NCI-H460 (cell line): ENCODE data around the gene BORA. TPM values are rescaled to one million over a fixed set of nuclear protein-coding genes. Genes with fewer than 3 reads are reported as not detected.
A peak's percentile ranks its signal among the peaks of the same experiment; 100 is the strongest.
"Not testable (repeated sequence)": the region's sequence is repeated elsewhere in the genome, so short reads cannot be mapped to it uniquely, and the experiment has no call there.

Experiments
- DNase-seq: peaks from one replicate; pipeline ENCODE4 v3.0.0-alpha.2; 2016; ENCODE audit warnings: low read depth; ENCODE audit errors: extremely low read depth
- polyA plus RNA-seq: library from polyadenylated mRNA; depleted of rRNA; stranded (reverse); fragments of >200 nt; gene quantifications from 2 replicates; pipeline ENCODE4 v1.2.3, GENCODE V29; 2014; cell fraction: nucleus; rRNA removed
- total RNA-seq: library from RNA; depleted of rRNA; stranded (reverse); fragments of >200 nt; shearing (Covaris generic); gene quantifications from 2 replicates; pipeline ENCODE4 v1.2.3, GENCODE V29; 2014; rRNA removed

The BORA gene
- 12.6 and 14.6 TPM in 2 replicates for total RNA-seq
- polyA plus RNA-seq: 12.7 and 21.3 TPM in 2 replicates

DNA sequence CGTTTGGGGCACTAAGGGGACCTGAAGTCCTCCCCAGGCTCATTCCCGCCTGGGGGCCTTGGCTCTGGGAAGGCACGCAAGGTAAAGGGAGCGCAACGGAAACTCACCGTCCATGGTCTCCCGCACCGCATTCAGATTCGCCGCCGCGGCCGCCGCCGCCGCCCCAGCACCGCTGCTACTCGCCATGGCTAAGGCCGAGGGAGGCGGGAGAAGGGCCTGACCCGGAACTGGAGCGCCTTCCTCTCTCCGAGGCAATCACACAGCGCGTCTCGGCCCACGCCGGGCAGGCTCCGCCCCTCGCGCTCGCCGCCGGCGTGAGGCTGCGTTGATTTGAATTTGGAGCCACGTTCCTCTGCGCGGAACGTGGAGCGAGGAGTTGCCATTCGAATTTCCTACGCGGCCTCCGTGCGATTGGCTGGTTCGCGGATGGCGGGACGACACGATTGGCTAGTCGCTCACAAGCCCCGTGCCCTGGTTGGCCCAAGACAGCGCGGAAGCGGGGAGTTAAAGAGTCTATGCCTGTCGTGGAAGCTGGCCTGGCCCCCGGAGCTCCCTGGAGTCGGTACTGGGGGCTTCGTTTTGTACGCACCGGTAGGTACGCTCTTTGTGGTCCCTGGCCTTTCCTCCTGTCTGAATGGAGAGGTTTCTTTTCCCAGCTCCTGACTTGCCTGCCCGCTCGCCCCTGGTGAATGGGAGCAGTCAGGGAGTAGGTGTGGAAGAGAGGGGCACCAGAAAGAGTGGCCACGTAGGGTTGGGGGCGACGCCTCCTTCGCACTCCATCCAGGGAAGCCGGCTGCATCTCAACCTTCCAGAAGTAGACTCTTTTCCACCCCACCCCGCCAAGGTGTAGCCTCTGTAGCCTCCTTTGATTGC, at the start of gene BORA, which contains the start of gene MZT1:
BORA (plus strand) TSS at position 507 of the 873 bp plus-strand sequence. CDS start 1,018 bp downstream, outside the sequence.
MZT1 (minus strand) TSS at position 213 of the 873 bp plus-strand sequence; CDS start at position 186, 27 bp downstream.
- DNase-seq: peak; percentile 93

DNA sequence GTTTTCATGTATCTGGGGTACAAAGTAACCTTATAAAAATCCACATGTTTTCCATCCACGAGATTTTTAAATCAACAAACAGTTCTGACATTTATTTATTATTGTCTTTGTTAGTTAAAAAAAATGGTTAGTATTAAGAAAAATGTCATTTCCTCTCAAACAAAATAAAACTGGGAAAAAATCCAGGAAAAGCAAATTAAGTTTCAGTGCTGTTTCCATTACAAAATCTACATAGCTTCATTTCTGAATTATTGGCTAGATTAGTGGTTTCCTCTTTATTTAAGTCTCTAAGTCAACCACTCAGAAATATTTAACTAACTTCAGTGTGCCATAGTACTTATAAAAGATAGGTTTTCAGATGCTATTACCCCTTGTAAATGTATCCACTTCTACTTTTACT, 49.4 kb upstream of the BORA start:
- DNase-seq: no peak

DNA sequence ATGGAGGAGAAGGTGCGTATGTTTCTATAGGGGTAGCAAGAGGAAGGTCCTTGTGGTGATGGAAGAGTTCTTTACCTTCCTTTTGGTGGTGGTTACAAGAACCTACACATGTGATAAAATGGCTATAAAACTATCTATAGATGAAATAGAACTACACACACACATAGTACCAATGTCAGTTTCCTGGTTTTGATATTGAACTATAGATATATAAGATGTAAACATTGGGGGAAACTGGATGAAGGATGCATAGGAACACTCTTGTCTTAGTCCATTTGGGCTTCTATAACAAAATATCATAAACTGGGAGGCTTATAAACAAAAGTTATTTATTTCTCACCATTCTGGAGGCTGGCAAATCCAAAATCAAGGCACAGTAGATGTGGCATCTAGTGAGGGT, 47.4 kb upstream of the BORA start:
- DNase-seq: no peak

DNA sequence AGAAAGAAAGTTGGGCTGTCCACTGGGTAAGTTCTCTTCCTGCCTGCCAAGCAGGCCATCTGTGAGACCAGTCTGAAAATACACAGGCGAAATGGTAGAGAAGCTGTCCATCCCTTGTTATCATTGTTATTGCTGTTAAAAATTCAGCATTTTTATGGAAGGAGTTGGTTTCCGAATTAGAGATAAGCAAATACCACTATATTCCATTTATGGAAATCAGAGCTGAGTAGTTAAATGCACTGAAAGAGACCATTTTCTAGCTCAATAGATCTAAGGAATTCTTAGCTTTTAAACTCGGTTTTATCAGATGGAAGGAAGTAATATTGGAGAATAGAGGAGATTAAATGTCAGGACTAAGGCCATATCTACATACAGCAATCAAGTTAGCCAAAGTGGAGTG, 41.0 kb upstream of the BORA start:
- DNase-seq: no peak

DNA sequence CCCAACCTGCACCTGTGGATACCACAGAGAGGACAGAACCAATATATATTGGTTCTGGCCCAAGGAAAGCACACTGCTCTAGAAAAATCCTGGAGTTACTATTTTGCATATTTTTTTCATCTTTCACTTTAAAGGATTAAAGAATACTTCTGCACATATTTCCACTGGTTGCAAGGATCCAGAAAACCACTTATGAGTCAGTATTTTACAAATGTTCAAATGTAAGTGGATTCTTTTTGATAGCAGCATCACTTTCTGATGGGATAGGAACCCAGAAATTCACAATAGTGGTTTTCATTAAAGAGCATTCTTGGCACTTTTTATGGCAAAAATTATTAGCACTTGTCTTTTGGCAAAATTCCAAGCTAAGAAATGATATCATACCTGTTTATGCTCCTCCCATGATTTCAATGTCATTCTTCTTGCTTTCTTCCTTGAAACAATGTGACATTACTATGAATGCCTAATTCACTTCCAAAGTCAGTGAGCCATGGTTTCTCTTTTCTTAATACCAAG, 38.5 kb upstream of the BORA start:
- DNase-seq: no peak

DNA sequence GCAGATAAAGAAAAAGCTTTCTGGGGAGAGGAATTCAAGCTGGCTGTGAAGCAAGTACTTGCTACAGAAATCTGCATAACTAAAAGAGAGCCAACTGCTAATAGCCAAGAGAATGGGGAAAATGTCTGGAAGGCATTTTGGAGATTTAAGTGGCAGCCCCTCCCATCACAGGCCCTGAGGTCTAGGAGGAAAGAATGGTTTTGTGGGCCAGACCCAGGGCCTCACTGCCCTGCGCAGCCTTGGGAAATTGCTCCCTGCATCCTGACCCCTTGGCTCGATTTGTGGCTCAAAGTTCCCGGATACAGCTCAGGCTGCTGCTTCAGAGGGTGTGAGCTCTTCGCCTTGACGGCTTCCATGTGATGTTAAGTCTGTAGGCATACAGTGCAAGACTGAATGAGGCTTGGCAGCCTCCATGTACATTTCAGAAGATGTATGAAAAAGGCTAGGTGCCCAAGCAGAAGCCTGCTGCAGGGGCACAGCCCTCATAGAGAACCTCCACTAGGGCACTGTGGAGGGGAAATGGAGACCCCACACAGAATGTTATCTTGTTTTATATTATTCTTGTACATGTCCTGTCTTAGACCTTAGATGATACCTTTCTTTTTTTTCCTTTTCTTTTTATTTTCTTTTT, 34.7 kb upstream of the BORA start:
- DNase-seq: no peak

DNA sequence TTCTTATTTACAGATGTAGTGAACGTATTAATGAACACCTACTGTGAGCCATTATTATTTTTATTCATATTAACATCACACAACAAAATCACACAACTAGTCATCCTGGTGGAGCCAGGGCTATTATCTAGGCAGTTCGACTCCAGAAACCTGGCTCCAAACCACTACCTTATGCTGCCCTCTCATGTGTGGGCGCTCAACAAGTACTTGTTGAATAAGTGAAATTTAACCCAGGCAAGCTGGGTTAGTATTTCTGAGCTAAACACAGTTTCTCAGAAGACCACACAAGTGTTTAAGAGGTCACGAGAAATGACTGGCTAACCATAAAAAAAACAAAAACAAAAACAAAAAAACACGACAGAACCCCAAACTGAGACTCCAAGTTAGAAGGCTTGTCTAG, 33.9 kb upstream of the BORA start:
- no peak for DNase-seq

DNA sequence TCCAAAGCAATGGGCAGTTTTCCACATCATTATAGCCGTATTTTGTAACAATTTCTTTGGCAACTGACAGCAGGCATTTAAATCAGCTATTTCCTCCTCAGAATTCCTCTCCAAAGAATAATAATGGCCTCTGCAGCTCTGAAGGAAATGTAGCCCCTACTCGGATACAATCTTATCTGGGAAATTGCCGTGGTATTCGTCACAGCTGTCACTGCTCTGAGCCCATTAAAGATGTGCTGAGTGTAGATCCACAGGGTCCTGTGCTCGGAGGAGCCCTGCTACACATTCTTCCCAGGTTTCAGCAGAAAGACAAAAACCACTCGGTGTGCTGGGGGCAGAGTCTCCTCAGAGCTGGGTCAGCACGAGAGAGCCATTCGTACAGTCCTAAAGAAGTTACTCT, 33.4 kb upstream of the BORA start:
- no peak for DNase-seq

DNA sequence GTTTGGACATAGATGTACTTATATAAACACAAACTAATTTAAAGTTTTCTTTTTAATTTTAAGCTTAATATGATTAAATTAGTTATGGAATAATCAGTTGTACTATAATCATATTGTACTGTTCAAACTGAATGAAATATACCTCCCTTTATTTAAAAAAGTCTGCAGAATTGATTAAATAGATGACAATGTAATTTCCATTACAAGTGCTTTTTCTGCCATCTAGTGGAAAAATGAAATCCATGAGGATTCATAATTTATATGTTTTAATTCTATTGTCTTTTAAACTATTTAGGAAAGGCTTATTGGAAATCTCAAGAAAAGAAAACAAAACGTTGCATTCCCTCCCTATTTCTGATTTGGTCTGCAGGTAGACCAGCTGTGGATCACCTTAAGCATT, 31.1 kb upstream of the BORA start:
- DNase-seq: no peak

DNA sequence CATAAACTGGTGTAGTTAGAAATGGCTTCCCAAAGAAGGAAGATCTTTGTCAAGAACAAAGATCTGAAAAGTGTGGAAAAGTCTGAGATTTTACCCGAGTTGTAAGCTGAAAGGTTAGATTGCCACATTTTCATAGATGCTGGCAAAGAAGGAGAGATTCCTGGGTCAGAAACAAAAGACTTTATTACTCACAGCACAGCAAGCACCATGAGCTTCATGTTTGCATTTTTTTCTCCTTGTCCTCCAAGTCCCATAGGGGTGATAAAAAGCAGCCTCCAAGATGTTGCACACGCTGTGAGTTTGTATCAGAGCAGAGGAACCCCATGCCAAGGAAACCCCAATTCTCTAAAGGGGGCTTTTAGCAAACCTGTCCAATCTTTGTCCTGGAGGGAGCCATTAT, 29.6 kb upstream of the BORA start:
- DNase-seq: no peak

DNA sequence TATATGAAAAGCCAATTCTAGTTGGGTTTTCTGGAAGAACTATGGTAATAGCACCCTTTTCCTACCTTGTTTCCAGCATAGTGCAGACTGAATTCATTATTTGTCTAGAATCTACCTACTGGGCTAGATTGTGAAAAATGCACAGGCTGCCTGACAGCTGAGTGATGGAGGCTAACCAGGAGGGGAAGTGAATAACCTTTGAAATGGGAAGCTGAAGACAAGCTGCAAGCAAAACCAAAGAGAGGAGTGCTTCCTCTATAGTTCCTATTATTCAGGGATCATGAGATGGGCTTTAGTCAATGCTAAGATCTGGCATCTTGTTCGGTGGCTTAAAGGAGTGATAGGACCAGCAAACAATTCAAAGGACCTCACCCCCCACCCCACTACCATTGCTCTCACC, 27.2 kb upstream of the BORA start:
- no peak for DNase-seq

DNA sequence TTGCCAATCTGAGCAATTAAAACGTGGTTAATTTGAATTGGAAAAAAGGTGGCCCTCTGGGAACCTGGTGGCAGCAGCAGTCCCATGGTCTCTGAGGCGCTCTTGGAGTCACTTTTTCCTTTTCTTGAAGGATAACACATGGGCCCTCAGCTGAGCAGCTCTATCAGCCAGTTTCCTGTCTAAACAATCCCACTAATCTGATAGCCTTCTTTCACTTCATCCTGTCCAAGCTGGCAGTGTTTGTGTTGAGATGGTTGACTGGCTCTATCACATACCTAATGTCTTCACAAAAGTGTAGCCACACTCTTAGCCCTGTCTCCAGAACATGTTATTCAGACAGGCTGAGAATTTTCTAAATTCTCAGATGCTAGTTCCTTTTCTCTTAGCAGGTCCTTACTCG, 10.9 kb upstream of the BORA start:
- no peak for DNase-seq

DNA sequence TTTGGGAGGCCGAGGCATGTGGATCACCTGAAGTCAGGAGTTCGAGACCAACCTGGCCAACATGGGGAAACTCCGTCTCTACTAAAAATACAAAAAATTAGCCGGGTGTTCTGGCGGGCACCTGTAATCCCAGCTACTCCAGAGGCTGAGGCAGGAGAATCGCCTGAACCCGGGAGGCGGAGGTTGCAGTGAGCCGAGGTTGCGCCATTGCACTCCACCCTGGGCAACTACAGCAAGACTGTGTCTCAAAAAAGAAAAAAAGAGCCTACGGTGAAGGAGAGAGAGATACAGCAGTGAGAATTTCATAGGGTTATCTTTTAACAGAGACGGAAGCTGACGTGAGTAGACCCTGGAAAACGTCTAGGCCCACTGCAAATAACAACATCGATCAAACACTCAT, 1.5 kb upstream of the BORA start:
- not testable (repeated sequence) for DNase-seq

DNA sequence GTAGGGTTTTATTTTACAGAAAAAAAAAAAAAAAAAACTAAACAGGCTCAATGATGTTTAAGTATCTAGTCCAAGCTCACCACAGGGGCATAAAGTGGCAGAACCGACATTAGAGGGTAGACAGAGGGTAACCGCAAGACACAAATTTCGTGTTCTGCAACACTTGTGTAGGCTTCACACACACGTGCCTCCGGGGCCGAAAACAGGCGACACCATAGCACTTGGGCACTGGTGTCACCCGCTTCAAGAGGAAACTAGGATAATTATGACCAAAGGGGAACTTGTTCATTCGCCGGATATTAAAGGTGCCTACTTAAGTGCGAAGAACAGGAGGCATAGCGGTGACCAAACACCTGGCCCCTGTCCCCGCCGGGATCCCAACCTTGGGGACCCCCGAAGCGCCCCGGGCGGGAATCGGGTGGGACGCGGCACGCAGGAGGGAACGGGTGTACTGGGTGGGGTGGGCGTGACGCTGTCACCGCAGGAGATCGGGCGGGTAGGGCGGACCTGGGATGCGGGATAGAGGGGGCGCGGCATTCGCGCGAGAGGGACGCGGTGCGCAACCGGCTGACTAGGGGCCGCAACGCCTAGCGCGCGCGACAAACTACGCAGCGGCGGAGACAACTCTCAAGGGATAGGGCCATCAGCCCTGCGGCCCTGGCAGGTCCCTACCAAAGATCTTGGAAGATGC, 852 bp upstream of the BORA start:
- DNase-seq: no peak

DNA sequence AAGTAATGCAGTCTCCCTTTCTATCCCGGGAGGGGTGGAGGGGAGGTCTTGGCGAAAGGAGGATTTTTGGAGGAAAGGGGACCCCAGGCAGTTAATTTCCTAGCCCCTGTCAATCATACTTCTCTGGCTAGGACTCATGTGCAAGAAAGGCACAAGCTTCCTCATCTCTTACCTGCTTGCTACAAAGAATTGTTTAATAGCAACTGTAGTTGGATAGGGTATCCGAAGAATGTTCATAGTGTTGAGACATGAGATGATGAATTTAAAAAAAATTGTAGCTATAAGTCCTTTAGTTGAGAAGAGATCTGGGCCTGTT, 525 bp downstream of the BORA start:
- no peak for DNase-seq

DNA sequence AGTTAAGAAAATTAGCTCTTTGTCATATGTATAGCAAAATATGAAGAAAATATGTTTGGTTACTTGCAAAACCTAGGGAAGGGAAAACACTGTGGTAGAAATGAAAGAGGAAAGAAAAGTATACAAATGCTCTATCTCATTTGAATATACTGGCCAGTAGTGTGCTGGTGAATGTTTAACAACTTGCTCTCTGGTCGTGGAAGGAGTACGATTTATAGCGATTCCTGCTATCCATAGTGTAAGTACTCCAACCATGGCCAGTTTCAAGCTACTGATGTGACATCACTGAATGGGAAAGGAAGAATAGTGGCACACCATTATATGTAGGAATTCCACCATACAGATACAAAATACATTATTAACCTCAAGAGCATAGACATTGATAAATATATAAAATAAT, 9.3 kb downstream of the BORA start:
- DNase-seq: no peak

DNA sequence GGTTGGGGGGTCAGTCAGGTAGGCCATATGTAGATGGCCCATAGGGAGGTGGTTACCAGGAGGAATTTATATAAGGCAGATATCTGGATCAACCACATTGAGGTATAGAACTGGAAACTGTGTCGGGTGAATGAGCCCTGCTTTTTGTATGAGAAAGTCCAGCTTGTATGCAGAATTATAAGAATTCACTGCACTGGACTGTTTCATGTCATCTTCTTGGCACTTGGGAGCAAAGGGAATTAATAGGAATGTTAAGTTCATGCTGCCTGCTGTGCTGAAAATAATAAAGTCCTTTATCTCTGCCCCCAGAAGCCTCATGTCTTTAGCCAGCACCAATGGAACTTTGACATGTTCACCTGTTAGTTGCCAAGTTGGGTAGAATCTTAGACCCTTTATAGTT, 12.3 kb downstream of the BORA start:
- DNase-seq: no peak

DNA sequence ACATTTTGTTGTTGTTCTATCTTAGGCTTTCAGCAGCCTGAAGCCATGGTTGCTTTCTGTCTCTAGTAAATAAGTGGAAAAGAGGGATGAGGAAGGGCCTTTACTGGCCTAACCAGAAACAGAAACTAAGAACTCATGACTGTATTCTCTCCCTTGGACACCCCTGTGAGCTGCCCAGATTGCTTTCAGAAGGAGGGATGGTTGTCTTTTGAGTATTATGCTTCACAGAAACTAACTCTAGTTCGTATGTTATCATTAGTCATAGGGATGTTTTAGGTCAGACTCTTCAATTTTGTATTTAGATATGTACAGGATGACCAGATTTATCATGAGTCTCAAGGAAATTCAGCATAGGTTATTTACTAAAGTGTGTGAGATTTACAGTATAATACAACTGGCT, 17.5 kb downstream of the BORA start:
- DNase-seq: no peak

DNA sequence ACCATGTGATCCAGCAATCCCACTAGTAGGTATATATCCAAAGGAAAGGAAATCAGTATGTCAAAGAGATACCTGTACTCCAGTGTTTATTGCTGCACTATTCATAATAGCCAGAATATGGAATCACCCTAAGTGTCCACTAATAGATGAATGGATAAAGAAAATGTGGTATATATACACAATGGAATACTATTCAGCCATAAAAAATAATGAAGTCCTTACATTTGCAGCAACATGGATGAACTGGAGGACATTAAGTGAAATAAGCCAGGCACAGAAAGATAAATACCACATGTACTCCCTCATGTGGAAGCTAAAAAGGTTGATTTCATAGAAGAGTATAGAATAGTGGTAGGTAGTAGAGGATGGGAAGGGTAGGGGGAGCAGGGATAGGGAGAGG, 23.5 kb downstream of the BORA start:
- DNase-seq: no peak

DNA sequence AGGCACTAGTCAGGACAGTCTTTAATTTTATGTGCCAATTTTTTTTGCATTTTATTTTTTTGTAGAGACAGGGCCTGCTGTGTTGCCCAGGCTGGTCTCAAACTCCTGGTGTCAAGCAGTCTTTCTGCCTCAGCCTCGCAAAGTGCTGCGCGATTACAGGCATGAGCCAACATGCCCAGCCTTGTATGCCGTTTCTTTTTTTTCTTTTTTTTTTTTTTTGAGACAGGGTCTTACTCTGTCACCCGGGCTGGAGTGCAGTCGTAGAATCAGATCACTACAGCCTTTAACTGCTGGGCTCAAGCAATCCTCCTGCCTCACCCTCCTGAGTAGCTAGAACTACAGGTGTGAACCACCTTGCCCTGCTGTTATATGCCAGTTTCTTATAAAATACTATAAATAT, 26.4 kb downstream of the BORA start:
- DNase-seq: no peak

DNA sequence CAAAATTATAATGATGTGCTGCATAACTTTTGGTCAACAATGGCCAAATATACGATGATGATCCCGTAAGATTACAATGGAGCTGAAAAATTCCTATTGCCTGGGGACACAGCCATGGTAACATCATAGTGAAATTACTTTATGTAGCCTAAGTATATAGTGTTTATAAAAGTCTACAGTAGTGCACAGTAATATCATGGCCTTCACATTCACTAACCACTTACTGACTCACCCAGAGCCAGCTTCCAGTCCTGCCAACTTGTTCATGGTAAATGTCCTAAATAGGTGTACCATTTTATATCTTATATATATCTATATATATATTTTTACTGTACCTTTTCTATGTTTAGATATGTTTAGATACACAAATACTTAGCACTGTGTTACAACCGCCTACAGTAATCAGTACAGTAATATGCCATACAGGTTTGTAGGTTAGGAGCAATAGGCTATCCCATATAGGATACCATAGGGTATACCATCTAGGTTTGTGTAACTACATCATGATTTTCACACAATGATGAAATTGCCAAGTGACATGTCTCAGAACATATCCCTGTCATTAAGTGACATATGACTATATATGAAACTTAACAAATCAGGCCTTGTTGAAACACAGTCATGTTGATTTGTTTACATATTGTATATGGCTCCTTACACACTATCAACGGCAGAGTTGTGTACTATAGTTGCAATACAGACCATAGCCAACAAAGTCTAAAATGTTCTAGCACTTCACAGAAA, 30.2 kb downstream of the BORA start:
- no peak for DNase-seq
